ENCODE data around the gene RPL29. TPM values are rescaled to one million over a fixed set of nuclear protein-coding genes. Genes with fewer than 3 reads are reported as not detected.

RPL29 gene
- total RNA-seq, 4 donors from 2014 or later: 786 to 1,908 (median 1,382) TPM

GRCh38 chr3:52012699-52013098, 17.0 kb upstream of the RPL29 start:
- Histone ChIP-seq H3K4me1 (peaks cover 0 to 24% (median 5%) of the 10 kb centered on the region in 4 donors), H3K27ac (replicated peaks in 1 of 4) (no peak overlapping the region), H3K9me3 (no peaks in the 10 kb centered on the region), H3K4me3 (no peak overlapping the region), H3K27me3 (no peaks in the 10 kb centered on the region), H3K36me3 (no peaks in the 10 kb centered on the region)
- 71% methylated on average over 3 of the region's 7 CpGs for WGBS
- peak in 1 of 2 donors; percentile 16 for TF ChIP-seq POLR2AphosphoS5 (IDR thresholded peaks at IDR 0.05)
- TF ChIP-seq CTCF (IDR thresholded peaks at IDR 0.05): no peak
- no peak for DNase-seq (ENCODE audit: extremely low spot score)
- intact Hi-C loops (cut with DNase I): no loop called here

- no peak for DNase-seq (ENCODE audit: extremely low spot score)
- H3K9me3 ChIP-seq: no peaks in the 10 kb centered on the region
- H3K27me3 ChIP-seq: no peaks in the 10 kb centered on the region
These were observed 14.7 kb upstream of the RPL29 start for GRCh38 chr3:52010431-52010830.

DNA sequence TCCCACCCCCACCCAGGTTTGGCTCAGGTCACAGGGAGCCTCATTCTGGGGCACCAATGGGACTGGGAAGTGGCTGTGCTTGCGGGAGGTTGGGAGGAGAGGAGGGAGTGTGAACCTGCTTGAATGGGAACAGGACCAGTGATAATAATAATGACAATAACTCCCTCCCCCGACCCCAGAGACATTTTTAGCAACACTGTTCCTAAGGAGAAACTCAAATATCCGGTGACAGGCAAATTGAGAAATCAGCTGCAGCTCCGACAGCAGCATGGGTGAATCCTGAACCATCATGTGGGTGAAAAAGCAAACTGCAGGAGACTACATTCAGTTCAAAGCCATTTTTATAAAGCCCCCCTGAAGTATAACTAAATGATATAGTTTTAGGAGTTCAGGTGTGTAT, 11.6 kb upstream of the RPL29 start:
- Histone ChIP-seq H3K4me1 (peaks cover 25 to 27% (median 26%) of the 10 kb centered on the region in 4 donors), H3K9me3 (no peaks in the 10 kb centered on the region)
- intact Hi-C loops (cut with DNase I): loop anchor here (10.0 kb wide), 1 partner anchor 338 kb away; no protein-coding TSS in a partner anchor

More at GRCh38 chr3:52010431-52010830, 14.7 kb upstream of the RPL29 start:
- H3K4me3 ChIP-seq: no peak overlapping the region
- H3K27ac ChIP-seq (replicated peaks in 1 of 4): no peak overlapping the region
- no peaks in the 10 kb centered on the region for H3K36me3 ChIP-seq
- TF ChIP-seq CTCF (IDR thresholded peaks at IDR 0.05) (no peak), POLR2A (IDR thresholded peaks at IDR 0.05; ENCODE audit: low read depth) (no peak), EP300 (IDR thresholded peaks at IDR 0.05) (no peak), POLR2AphosphoS5 (IDR thresholded peaks at IDR 0.05) (no peak)
- H3K4me1 ChIP-seq: peaks cover 11 to 27% (median 12%) of the 10 kb centered on the region in 4 donors
- intact Hi-C loops (cut with DNase I): no loop called here

DNA sequence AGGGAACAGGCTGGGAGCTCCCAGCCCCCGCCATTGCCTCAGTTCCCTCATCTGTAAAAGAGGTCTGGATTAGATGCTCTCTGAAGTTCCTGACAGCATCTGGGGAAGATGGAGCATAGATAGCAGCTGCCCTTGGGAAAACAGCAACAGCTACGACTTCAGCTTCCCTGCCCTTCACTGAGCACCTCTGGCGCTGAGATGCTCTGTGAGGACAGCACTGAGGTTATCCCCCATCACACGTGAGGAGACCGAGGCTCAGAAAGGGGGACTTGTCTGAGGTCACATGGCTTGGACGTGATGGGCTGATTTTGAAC, 11.1 kb upstream of the RPL29 start:
- 77% methylated on average over 2 of the region's 6 CpGs for WGBS
- Histone ChIP-seq H3K27me3 (no peaks in the 10 kb centered on the region), H3K36me3 (no peaks in the 10 kb centered on the region), H3K4me3 (no peak overlapping the region), H3K9me3 (no peaks in the 10 kb centered on the region), H3K4me1 (peaks cover 26 to 28% (median 27%) of the 10 kb centered on the region in 4 donors), H3K27ac (replicated peaks in 1 of 4) (no peak overlapping the region)
- TF ChIP-seq POLR2A (IDR thresholded peaks at IDR 0.05; ENCODE audit: low read depth): no peak
- intact Hi-C loops (cut with DNase I): loop anchor here (10.0 kb wide), 1 partner anchor 338 kb away; no protein-coding TSS in a partner anchor
- no peak for DNase-seq (ENCODE audit: extremely low spot score)

More for the DNA sequence above, 11.6 kb upstream of the RPL29 start:
- H3K36me3 ChIP-seq: no peaks in the 10 kb centered on the region
- H3K4me3 ChIP-seq: no peak overlapping the region
- H3K27me3 ChIP-seq: no peaks in the 10 kb centered on the region
- 72% methylated on average over 4 of the region's 4 CpGs for WGBS
- no peak overlapping the region for H3K27ac ChIP-seq (replicated peaks in 1 of 4)
- TF ChIP-seq EP300 (IDR thresholded peaks at IDR 0.05): no peak
- TF ChIP-seq CTCF (IDR thresholded peaks at IDR 0.05): no peak
- TF ChIP-seq POLR2AphosphoS5 (IDR thresholded peaks at IDR 0.05): no peak
- TF ChIP-seq POLR2A (IDR thresholded peaks at IDR 0.05; ENCODE audit: low read depth): no peak
- DNase-seq (ENCODE audit: extremely low spot score): no peak

- intact Hi-C loops (cut with DNase I): loop anchor here (10.0 kb wide), 1 partner anchor 339 kb away; no protein-coding TSS in a partner anchor
- TF ChIP-seq POLR2AphosphoS5 (IDR thresholded peaks at IDR 0.05): no peak
- no peak for TF ChIP-seq EP300 (IDR thresholded peaks at IDR 0.05)
- no peak for TF ChIP-seq CTCF (IDR thresholded peaks at IDR 0.05)
- TF ChIP-seq POLR2A (IDR thresholded peaks at IDR 0.05; ENCODE audit: low read depth): no peak
- H3K27ac ChIP-seq (replicated peaks in 1 of 4): peak overlapping the region in 3 of 4 donors; percentile 16 to 39 (median 23)
- peaks cover 27 to 34% (median 32%) of the 10 kb centered on the region in 4 donors for H3K4me1 ChIP-seq
- WGBS: 55% methylated on average over 6 of the region's 8 CpGs
- no peaks in the 10 kb centered on the region for H3K9me3 ChIP-seq
- H3K4me3 ChIP-seq: no peak overlapping the region
- no peaks in the 10 kb centered on the region for H3K27me3 ChIP-seq
- no peak for DNase-seq (ENCODE audit: extremely low spot score)
- no peaks in the 10 kb centered on the region for H3K36me3 ChIP-seq
These were observed 10.5 kb upstream of the RPL29 start for GRCh38 chr3:52006017-52006819.

All from esophagus muscularis mucosa (tissue), 4 donors.